Endothelial cell of umbilical vein (primary cell): ENCODE measurements around the gene LRRFIP2. TPM values are rescaled to one million over a fixed set of nuclear protein-coding genes. Genes with fewer than 3 reads are reported as not detected.

Source experiments
- BruUV-seq: library from RNA; stranded (reverse); fragments of 400-500 nt; replicated peaks from 2 replicates; lab custom pipeline; 2021; lab: Mats Ljungman, UMichigan
- CTCF ChIA-PET: fragments of 300-600, 350-600 bp; sonication (Branson Sonifier 250); formaldehyde crosslinking; loops from one replicate; lab custom pipeline; 2021; ENCODE audit warnings: antibody characterized with exemption, inconsistent platforms; lab: Charles Lee
- POLR2A ChIA-PET: fragments of 300-600, 350-600 bp; sonication (Branson Sonifier 250); formaldehyde crosslinking; loops from one replicate; lab custom pipeline; 2021; ENCODE audit warnings: antibody characterized with exemption, inconsistent platforms; lab: Charles Lee
- DNase-seq: peaks from one replicate; pipeline ENCODE4 v3.0.0-alpha.2; 2011; ENCODE audit warnings: low read depth, low spot score
- FAIRE-seq: peaks from 2 replicates; lab custom pipeline; 2011; peaks lifted over from hg19 to GRCh38; lab: Jason Lieb, UNC
- H2AFZ ChIP-seq: 2 replicates; pipeline ENCODE4 v1.6.0; 2012; ENCODE audit warnings: low read depth, low read length, control low read depth, inconsistent platforms
- H3K27ac ChIP-seq: 2 replicates; pipeline ENCODE4 v1.5.1; 2011; ENCODE audit warnings: low read depth, mild to moderate bottlenecking, control low read depth, low read length, moderate library complexity; ENCODE audit not compliant: insufficient read depth
- H3K27me3 ChIP-seq, 2 experiments: 2 replicates each; pipeline versions ENCODE4 v1.6.0 to v1.6.1; 2011; ENCODE audit warnings: low read length in 2 of 2, mixed read lengths in 1 of 2; ENCODE audit not compliant: control insufficient read depth in 2 of 2, insufficient read depth in 2 of 2
- H3K36me3 ChIP-seq, 2 experiments: 2 replicates in 1 of 2; 3 replicates in 1 of 2; pipeline ENCODE4 v1.5.1; 2011; ENCODE audit warnings: low read length in 2 of 2, mild to moderate bottlenecking in 1 of 2, moderate library complexity in 1 of 2; ENCODE audit not compliant: control insufficient read depth in 2 of 2, insufficient read depth in 2 of 2; ENCODE audit errors: extremely low read depth in 1 of 2
- H3K4me1 ChIP-seq: 3 replicates; pipeline ENCODE4 v1.5.1; 2011; ENCODE audit warnings: mild to moderate bottlenecking, low read length; ENCODE audit not compliant: control insufficient read depth, insufficient read depth; ENCODE audit errors: extremely low read depth
- H3K4me2 ChIP-seq: 2 replicates; pipeline ENCODE4 v1.6.1; 2011; ENCODE audit warnings: low read length, control low read depth, mixed read lengths; ENCODE audit not compliant: insufficient read depth
- H3K4me3 ChIP-seq, 3 experiments: fragments of 200-600 bp in 1 of 3; sonication (generic), shearing (Covaris generic) in 1 of 3; replicated peaks in 1 of 3; 2 replicates each; pipeline ENCODE4 v1.5.1; 2011 to 2016; ENCODE audit warnings: control low read depth in 3 of 3, low read length in 3 of 3, mild to moderate bottlenecking in 2 of 3, inconsistent platforms in 1 of 3, low read depth in 1 of 3, moderate library complexity in 1 of 3; ENCODE audit not compliant: insufficient read depth in 1 of 3
- H3K79me2 ChIP-seq: 2 replicates; pipeline ENCODE4 v1.6.0; 2012; ENCODE audit warnings: low read length, inconsistent platforms; ENCODE audit not compliant: control insufficient read depth, insufficient read depth
- H3K9ac ChIP-seq: replicated peaks from 2 replicates; pipeline ENCODE3; 2011; ENCODE audit warnings: low read length, control low read depth; ENCODE audit not compliant: insufficient read depth; ENCODE audit errors: extremely low read depth
- H3K9me1 ChIP-seq: replicated peaks from 3 replicates; pipeline ENCODE4 v1.6.0; 2011; ENCODE audit warnings: mild to moderate bottlenecking, low read length; ENCODE audit not compliant: control insufficient read depth, insufficient read depth; ENCODE audit errors: extremely low read depth
- H3K9me3 ChIP-seq: replicated peaks from 2 replicates; pipeline ENCODE4 v1.5.1; 2012; ENCODE audit warnings: low read length, inconsistent platforms; ENCODE audit not compliant: control insufficient read depth, insufficient read depth
- H4K20me1 ChIP-seq: replicated peaks from 2 replicates; pipeline ENCODE3; 2011; ENCODE audit warnings: mild to moderate bottlenecking, low read length; ENCODE audit not compliant: control insufficient read depth, insufficient read depth; ENCODE audit errors: extremely low read depth
- CTCF ChIP-seq, 2 donors: IDR thresholded peaks; 1 replicate in 1 of 2; 2 replicates in 1 of 2; pipeline ENCODE4 v1.5.1; 2011; ENCODE audit warnings: low read length in 2 of 2, mild to moderate bottlenecking in 2 of 2, moderate library complexity in 2 of 2, control low read depth in 1 of 2, inconsistent platforms in 1 of 2, low read depth in 1 of 2; ENCODE audit not compliant: insufficient read depth in 1 of 2; ENCODE audit errors: extremely low read depth in 1 of 2
- EZH2 ChIP-seq: IDR thresholded peaks from 2 replicates; pipeline ENCODE4 v1.6.1; 2012; ENCODE audit warnings: borderline replicate concordance, low read depth, mild to moderate bottlenecking, moderate library complexity, low read length, inconsistent platforms; ENCODE audit not compliant: severe bottlenecking
- FOS ChIP-seq: IDR thresholded peaks from 2 replicates; pipeline ENCODE4 v1.6.1; 2011; ENCODE audit warnings: mild to moderate bottlenecking, low read length, moderate library complexity, borderline replicate concordance; ENCODE audit not compliant: insufficient read depth
- GATA2 ChIP-seq: IDR thresholded peaks from 2 replicates; pipeline ENCODE4 v1.7.0; 2011; ENCODE audit warnings: low read depth, mild to moderate bottlenecking, moderate library complexity, mixed read lengths, low read length; ENCODE audit not compliant: insufficient read length, insufficient read depth
- JUN ChIP-seq: IDR thresholded peaks from 2 replicates; pipeline ENCODE4 v1.6.1; 2011; ENCODE audit warnings: borderline replicate concordance, low read depth; ENCODE audit not compliant: insufficient read length, insufficient read depth
- MAX ChIP-seq: IDR thresholded peaks from 2 replicates; pipeline ENCODE4 v1.6.1; 2011; ENCODE audit not compliant: insufficient read depth, insufficient read length
- MYC ChIP-seq: IDR thresholded peaks from one replicate; pipeline ENCODE4 v1.6.1; 2011; ENCODE audit warnings: mild to moderate bottlenecking, low read depth, low read length
- POLR2A ChIP-seq: IDR thresholded peaks from 2 replicates; pipeline ENCODE4 v1.6.1; 2012; ENCODE audit warnings: low read depth, mild to moderate bottlenecking, control low read depth, low read length
- POLR2AphosphoS5 ChIP-seq: IDR thresholded peaks from 2 replicates; pipeline ENCODE4 v1.6.1; 2012; ENCODE audit warnings: low read depth, mild to moderate bottlenecking, control low read depth, low read length, moderate library complexity; ENCODE audit not compliant: insufficient read depth
- dilution Hi-C: fragments of 300-500 bp; cut with MboI; formaldehyde crosslinking; loops from one replicate; pipeline ENCODE4 v1.15.0; 2019; ENCODE audit warnings: low sequenced_read_pairs; ENCODE audit not compliant: extremely low pct_ligation_motif_present
- intact Hi-C: fragments of 100-400 bp; cut with micrococcal nuclease; formaldehyde crosslinking; loops from one replicate; pipeline ENCODE4 v1.10.0; 2022
- polyA plus RNA-seq, 4 experiments: library from polyadenylated mRNA; depleted of rRNA in 3 of 4; stranded (reverse) in 3 of 4; unstranded in 1 of 4; fragments of >200 nt; gene quantifications; 2 replicates each; pipeline versions ENCODE4 v1.2.1 to v1.2.3, GENCODE V29; 2011 to 2012; ENCODE audit warnings: missing spikeins in 1 of 4
- total RNA-seq: library from RNA; stranded (reverse); gene quantifications from 2 replicates; pipeline ENCODE4 v1.2.3, GENCODE V29; 2021

LRRFIP2 gene
- total and polyA plus RNA-seq, 2 donors (not counting 3 experiments of a cell fraction or from before 2014, with no cell fraction given), result 20.8 to 78.9 TPM

- no TSS peak for BruUV-seq
Observed at GRCh38 chr3:37117548-37117947, 56.8 kb downstream of the LRRFIP2 start.

More at GRCh38 chr3:37117548-37117947, 56.8 kb downstream of the LRRFIP2 start:
- H3K9me3 ChIP-seq, result no peaks in the 10 kb centered on the region
- TF ChIP-seq FOS (no peak), JUN (no peak), EZH2 (no peak), CTCF (IDR thresholded peaks at IDR 0.05; ENCODE audit: extremely low read depth in 1 of 2, insufficient read depth in 1 of 2, low read depth in 1 of 2, low read length in 2 of 2) (no peak), GATA2 (no peak), POLR2AphosphoS5 (no peak), MAX (no peak), MYC (no peak), POLR2A (no peak)
- no peak overlapping the region for H3K9ac ChIP-seq
- H3K36me3 ChIP-seq, result no peaks in the 10 kb centered on the region
- no peak overlapping the region for H2AFZ ChIP-seq
- dilution Hi-C loops, result no loop called here
- H3K27ac ChIP-seq, result no peak overlapping the region
- no peak overlapping the region for H3K4me2 ChIP-seq
- peaks cover 4% of the 10 kb centered on the region for H3K79me2 ChIP-seq
- no peaks in the 10 kb centered on the region for H3K9me1 ChIP-seq
- DNase-seq (no peak), FAIRE-seq (no peak)
- H3K4me3 ChIP-seq, result no peak overlapping the region
- peaks cover 15% of the 10 kb centered on the region for H3K4me1 ChIP-seq
- CTCF ChIA-PET, result interaction anchor here (1.3 kb wide), 1 partner anchor 10 kb away, joined by 4 read pairs; no protein-coding TSS in a partner anchor
- H3K27me3 ChIP-seq, result no peaks in the 10 kb centered on the region
- no peaks in the 10 kb centered on the region for H4K20me1 ChIP-seq
- POLR2A ChIA-PET, result no interaction called here
- intact Hi-C loops, result no loop called here
